ENCODE measurements around the gene ZNF177.

The ZNF177 gene

DNA sequence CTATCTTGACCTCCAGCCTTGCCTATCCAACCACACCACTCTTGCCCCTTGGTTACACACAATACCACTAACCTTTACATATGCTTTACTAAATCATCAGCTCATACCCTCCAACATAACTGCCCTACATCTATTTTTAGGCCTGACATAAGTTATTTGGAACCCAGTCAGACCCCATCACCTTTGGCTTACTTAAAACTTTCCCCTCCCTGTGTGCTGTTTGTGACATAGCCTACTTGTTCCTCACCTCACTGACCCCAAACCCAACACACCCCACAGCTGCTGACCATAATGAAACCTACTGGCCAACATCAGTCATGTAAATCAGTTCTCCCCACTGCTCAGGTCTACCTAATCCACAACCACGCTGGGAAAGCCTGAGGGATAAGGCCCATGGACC is 67.6 kb downstream of the ZNF177 start:
- no peak for DNase-seq

DNA sequence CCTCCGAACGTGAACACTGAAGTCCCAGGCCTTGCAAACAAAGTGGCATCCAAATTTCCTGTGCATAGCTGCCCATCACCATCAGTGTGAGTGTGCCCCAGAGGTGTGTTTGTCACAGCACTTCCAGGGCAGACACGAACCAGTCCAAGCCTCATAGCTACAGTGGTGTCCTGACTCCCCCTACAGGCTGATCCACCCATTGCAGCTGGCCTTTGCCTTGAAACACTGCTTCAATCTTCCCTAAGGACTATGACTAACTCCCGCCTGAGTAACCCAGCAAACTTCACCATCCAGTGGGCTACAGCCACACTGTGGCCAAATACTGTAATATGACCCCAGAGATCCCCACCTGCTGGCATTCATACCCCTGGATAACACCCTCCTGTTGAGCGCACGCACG is 68.7 kb downstream of the ZNF177 start:
- DNase-seq = peak; percentile 45 to 52
